GM10266 (cell line): ENCODE measurements around the gene CRISP2.
"Not testable (repeated sequence)": the region's sequence is repeated elsewhere in the genome, so short reads cannot be mapped to it uniquely, and the experiment has no call there.

Source experiments
- DNase-seq: peaks from one replicate; pipeline ENCODE4 v3.0.0; 2012; ENCODE audit errors: extremely low spot score
- TF ChIP-seq, protein P1 (sequence below): IDR thresholded peaks from 2 replicates; pipeline ENCODE4 v1.5.1; 2012; ENCODE audit warnings: mild to moderate bottlenecking, low read depth; ENCODE audit not compliant: control insufficient read depth, insufficient read depth; ENCODE audit errors: missing control alignments

The CRISP2 gene

GRCh38 chr6:49730251-49730650, 16.9 kb upstream of the CRISP2 start:
- TF ChIP-seq, protein P1, sequence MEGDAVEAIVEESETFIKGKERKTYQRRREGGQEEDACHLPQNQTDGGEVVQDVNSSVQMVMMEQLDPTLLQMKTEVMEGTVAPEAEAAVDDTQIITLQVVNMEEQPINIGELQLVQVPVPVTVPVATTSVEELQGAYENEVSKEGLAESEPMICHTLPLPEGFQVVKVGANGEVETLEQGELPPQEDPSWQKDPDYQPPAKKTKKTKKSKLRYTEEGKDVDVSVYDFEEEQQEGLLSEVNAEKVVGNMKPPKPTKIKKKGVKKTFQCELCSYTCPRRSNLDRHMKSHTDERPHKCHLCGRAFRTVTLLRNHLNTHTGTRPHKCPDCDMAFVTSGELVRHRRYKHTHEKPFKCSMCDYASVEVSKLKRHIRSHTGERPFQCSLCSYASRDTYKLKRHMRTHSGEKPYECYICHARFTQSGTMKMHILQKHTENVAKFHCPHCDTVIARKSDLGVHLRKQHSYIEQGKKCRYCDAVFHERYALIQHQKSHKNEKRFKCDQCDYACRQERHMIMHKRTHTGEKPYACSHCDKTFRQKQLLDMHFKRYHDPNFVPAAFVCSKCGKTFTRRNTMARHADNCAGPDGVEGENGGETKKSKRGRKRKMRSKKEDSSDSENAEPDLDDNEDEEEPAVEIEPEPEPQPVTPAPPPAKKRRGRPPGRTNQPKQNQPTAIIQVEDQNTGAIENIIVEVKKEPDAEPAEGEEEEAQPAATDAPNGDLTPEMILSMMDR: no peak

GRCh38 chr6:49723917-49724316, 10.6 kb upstream of the CRISP2 start:
- DNase-seq: not testable (repeated sequence)

More at GRCh38 chr6:49730251-49730650, 16.9 kb upstream of the CRISP2 start:
- DNase-seq: no peak

DNA sequence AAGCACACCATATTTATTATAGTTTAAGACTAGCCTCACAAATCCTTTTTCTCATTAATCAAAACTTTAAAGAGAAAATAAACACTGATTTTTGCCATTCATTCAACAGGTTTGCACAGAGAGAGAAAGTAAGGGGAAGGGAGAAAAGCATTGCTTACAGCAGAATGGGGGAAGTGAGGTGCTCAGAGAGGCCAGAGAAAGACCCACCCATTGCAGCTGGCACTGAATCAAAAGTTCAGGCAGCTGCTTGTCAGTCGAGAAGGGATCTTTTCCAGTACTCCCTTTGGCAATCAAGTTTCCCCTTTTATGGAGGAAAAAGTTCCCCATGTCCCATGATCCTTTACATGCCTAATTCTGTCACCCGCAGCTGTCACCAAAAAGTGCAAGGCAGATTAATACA, 8.0 kb upstream of the CRISP2 start:
- TF ChIP-seq, protein P1: no peak
- DNase-seq: no peak

GRCh38 chr6:49720372-49720771, 7.0 kb upstream of the CRISP2 start:
- no peak for DNase-seq
- TF ChIP-seq, protein P1: no peak

GRCh38 chr6:49698478-49698877, 14.9 kb downstream of the CRISP2 start:
- no peak for DNase-seq
- TF ChIP-seq, protein P1: no peak

- DNase-seq: no peak
- TF ChIP-seq, protein P1: no peak
Measured at GRCh38 chr6:49693512-49693911, 19.8 kb downstream of the CRISP2 start.

- no peak for DNase-seq
- TF ChIP-seq, protein P1: no peak
Measured at GRCh38 chr6:49692534-49692933, 20.8 kb downstream of the CRISP2 start.

DNA sequence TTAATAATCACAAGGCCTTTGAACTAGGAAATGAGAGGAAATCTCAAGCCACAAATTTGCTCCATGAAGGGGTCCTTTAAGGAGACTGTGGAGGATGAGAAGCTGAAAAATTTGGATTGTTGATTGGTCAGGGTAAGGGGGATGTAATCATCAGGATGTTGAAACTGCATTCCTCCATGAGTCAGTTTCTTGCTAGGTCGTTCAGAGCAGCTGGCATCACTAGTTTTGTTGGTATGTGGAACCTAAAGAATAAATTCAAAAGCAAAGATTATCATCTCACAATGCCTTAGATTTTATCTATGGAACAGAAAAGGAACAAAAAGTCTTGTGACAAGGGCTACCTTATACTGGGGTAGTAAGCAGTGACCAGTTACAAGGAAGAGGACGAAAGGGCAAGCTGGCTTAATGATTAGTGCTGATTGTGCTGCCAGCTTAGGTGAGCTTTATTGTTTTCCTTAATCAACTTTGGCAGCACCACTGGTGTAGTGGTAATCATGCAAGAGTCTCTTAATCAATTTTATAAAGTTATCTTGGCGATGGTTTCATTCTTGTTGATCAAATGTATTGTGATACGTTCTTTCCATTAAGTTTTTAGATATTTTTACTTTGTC, 36.6 kb downstream of the CRISP2 start:
- TF ChIP-seq, protein P1: no peak
- DNase-seq: no peak
